Ishikawa (cell line): ENCODE results near the gene UTRN.

ENCODE experiments used
- CEBPB ChIP-seq: IDR thresholded peaks from 2 replicates; pipeline ENCODE4 v1.6.1; 2012
- CREB1 ChIP-seq: IDR thresholded peaks from 2 replicates; pipeline ENCODE4 v1.6.1; 2012; ENCODE audit warnings: low read depth
- EGR1 ChIP-seq: IDR thresholded peaks from 2 replicates; pipeline ENCODE4 v1.6.1; 2012
- EP300 ChIP-seq: IDR thresholded peaks from 2 replicates; pipeline ENCODE4 v1.6.1; 2012; ENCODE audit warnings: borderline replicate concordance
- FOXM1 ChIP-seq: IDR thresholded peaks from 2 replicates; pipeline ENCODE4 v1.6.1; 2012; ENCODE audit warnings: low read depth, borderline replicate concordance
- NFIC ChIP-seq: IDR thresholded peaks from 2 replicates; pipeline ENCODE4 v1.6.1; 2012
- RAD21 ChIP-seq: IDR thresholded peaks from 2 replicates; pipeline ENCODE4 v1.6.1; 2012; ENCODE audit warnings: low read depth
- TAF1 ChIP-seq: IDR thresholded peaks from 2 replicates; pipeline ENCODE4 v1.6.1; 2012; ENCODE audit warnings: low read depth, mild to moderate bottlenecking
- TCF12 ChIP-seq: IDR thresholded peaks from 2 replicates; pipeline ENCODE4 v1.6.1; 2012; ENCODE audit warnings: low read depth
- TEAD4 ChIP-seq: IDR thresholded peaks from 2 replicates; pipeline ENCODE4 v1.6.1; 2012
- YY1 ChIP-seq: IDR thresholded peaks from 2 replicates; pipeline ENCODE4 v1.6.1; 2012; ENCODE audit warnings: low read depth
- ZBTB7A ChIP-seq: IDR thresholded peaks from 2 replicates; pipeline ENCODE4 v1.6.1; 2012; ENCODE audit warnings: low read depth
- TF ChIP-seq, protein P1 (sequence below): IDR thresholded peaks from 2 replicates; pipeline ENCODE4 v1.6.1; 2012; ENCODE audit warnings: low read depth, mild to moderate bottlenecking
- TF ChIP-seq, protein P2 (sequence below): IDR thresholded peaks from 2 replicates; pipeline ENCODE4 v1.6.1; 2012
- TF ChIP-seq, protein P3 (sequence below): IDR thresholded peaks from 2 replicates; pipeline ENCODE4 v1.6.1; 2012

UTRN gene

DNA sequence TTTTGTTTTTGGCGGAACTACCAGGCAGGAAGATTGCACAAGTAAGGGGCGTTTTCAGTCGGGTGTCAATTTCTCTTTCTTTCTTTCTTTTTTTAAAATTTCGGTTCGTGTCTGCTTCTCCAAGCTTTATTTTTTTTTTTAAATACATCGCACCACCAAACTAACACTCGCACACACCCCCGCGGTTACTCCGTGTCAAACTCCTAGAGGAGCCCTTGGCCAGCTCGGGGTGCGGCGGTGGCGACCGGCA lies 338 bp downstream of the UTRN start:
- TF ChIP-seq, protein P1, sequence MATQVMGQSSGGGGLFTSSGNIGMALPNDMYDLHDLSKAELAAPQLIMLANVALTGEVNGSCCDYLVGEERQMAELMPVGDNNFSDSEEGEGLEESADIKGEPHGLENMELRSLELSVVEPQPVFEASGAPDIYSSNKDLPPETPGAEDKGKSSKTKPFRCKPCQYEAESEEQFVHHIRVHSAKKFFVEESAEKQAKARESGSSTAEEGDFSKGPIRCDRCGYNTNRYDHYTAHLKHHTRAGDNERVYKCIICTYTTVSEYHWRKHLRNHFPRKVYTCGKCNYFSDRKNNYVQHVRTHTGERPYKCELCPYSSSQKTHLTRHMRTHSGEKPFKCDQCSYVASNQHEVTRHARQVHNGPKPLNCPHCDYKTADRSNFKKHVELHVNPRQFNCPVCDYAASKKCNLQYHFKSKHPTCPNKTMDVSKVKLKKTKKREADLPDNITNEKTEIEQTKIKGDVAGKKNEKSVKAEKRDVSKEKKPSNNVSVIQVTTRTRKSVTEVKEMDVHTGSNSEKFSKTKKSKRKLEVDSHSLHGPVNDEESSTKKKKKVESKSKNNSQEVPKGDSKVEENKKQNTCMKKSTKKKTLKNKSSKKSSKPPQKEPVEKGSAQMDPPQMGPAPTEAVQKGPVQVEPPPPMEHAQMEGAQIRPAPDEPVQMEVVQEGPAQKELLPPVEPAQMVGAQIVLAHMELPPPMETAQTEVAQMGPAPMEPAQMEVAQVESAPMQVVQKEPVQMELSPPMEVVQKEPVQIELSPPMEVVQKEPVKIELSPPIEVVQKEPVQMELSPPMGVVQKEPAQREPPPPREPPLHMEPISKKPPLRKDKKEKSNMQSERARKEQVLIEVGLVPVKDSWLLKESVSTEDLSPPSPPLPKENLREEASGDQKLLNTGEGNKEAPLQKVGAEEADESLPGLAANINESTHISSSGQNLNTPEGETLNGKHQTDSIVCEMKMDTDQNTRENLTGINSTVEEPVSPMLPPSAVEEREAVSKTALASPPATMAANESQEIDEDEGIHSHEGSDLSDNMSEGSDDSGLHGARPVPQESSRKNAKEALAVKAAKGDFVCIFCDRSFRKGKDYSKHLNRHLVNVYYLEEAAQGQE, result no peak
- TF ChIP-seq, protein P2, sequence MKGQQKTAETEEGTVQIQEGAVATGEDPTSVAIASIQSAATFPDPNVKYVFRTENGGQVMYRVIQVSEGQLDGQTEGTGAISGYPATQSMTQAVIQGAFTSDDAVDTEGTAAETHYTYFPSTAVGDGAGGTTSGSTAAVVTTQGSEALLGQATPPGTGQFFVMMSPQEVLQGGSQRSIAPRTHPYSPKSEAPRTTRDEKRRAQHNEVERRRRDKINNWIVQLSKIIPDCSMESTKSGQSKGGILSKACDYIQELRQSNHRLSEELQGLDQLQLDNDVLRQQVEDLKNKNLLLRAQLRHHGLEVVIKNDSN, result no peak
- TF ChIP-seq CEBPB, result peak; percentile 96

DNA sequence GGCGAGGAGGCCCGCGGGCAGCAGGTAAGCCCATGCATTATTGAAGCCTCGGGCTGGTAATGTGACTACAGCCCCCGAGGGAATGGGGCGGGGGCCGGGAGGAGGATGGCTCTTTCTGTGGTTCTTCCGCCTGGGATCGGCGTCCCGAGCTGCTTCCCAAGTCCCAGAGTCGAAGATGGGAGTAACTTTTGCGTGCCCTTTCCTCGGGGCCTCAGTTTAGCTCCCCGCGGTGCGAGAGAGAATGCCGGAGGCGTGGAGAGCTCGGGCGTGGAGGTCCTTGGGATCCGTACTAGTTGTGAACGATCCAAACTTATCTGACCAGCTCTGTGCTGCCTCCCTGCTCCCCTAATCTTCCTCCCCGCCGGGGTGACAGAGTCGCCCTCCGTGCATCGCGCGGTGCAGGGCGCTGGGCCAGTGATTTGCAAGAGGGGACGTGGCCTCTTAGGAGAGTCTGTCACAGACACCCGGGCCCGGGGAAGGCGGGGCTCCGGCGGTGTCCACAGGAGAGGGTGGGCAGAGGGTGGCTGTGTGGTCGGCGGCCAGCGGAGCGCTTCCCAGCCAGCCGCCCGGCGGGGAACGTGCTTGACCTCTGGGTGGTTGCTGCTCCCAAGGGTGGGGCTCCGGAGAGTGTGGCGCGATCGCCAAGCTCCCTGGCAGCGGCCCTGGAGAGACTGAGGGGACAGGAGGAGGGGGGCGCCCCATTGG lies 815 bp downstream of the UTRN start:
- TF ChIP-seq, protein P2, result no peak
- TF ChIP-seq TCF12 (no peak), RAD21 (no peak; the same call in 1 of the 2 replicates), NFIC (peak; percentile 11; the same call in 1 of the 2 replicates), YY1 (0 out of 2 replicates have a peak, but pooled peaks have one; percentile 6), FOXM1 (no peak)
- TF ChIP-seq, protein P3, sequence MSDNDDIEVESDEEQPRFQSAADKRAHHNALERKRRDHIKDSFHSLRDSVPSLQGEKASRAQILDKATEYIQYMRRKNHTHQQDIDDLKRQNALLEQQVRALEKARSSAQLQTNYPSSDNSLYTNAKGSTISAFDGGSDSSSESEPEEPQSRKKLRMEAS, result 0 out of 2 replicates have a peak, but pooled peaks have one; percentile 20

DNA sequence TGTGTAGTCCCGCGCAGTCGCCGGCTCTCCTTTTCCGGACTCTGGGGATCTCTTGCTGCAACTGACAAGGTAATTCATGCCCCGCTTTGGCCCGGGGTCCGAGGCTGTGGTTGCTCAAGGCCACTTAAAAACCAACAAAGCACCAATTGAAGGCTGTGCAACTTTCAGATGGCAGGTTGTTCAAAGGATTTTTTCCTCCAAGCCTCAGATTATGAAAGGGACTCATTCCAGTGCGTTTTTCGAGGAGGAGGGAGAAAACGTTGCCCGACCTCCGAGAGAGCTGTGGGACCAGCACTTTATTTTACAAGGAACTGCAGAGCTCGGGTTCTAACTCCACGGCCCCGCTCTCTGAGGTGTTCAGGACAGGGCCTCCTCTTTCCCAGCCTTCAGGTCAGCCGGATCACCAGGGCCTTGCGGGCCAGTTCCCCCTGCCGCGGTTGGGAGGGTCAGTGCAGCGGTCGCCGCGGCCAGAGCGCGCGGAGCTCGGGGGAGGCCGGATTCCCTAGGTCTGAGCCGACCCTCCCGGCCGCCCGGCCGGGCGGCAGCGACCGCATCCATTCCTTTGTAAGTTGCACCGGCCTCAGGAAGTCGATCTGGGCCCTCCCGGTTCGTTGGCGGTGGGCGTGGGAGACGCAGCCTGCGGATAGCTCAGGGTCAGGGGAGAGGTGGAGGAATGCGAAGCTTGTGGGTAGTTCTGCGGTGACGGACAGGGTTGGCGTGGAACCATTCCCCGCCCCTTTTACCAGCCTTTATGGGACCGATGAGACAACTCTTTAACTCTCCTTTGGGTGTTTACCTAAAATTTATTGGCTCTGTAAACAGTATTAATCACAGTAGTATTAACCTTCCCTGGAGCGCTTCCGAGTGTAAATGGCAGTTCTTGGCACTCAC lies 1.6 kb downstream of the UTRN start:
- TF ChIP-seq EGR1 (no peak), EP300 (no peak), NFIC (peak; percentile 60), ZBTB7A (no peak), TAF1 (peak; percentile 59; the same call in 1 of the 2 replicates), TEAD4 (peak; percentile 79)

DNA sequence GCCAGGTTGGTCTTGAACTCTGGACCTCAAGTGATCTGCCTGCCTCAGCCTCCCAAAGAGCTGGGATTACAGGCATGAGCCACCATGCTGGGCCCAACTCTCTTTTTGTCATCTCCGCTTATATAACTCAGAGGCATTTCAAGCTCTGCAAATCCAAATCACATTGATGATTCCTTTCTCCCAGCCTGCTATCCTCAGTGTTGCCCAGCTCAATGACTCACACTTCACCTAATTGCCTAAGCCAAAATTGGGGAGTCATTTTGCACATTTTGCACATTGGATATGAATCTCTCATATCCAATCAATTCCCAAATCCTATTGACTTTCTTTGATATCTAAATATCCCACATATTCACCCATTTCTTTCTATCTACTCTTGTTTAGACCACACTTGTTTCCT lies 3.9 kb downstream of the UTRN start:
- TF ChIP-seq RAD21 (no peak), EP300 (no peak), CEBPB (no peak), TCF12 (no peak), YY1 (no peak), ZBTB7A (no peak), NFIC (no peak)
- TF ChIP-seq, protein P3, result no peak
- TF ChIP-seq, protein P2, result no peak

DNA sequence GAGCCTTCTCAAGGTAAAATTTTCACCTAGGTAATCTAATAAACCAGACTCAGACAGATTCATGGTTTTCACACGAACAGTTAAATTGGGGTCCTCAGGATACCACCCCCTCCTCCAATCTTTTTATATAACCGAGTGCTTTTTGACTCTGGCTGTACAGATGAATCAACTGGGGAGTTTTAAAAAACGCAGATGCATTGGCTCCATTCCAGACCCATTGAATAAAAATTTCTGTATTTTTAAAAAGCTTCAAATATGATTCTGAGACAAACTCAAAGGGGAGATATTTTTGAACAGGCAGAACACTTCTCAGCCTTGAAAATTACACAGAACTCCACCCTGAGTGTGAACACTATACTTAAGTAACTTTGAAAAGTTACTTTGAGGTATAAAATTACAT lies 7.2 kb downstream of the UTRN start:
- no peak for TF ChIP-seq CEBPB
- no peak for TF ChIP-seq FOXM1
- no peak for TF ChIP-seq TAF1
- TF ChIP-seq ZBTB7A, result no peak
- TF ChIP-seq CREB1, result no peak
- no peak for TF ChIP-seq EP300
- TF ChIP-seq TEAD4, result no peak
- TF ChIP-seq EGR1, result no peak
- TF ChIP-seq, protein P1, result no peak
- TF ChIP-seq NFIC, result no peak
- no peak for TF ChIP-seq TCF12
- TF ChIP-seq, protein P2, result no peak
- TF ChIP-seq, protein P3, result no peak
- TF ChIP-seq RAD21, result no peak
- no peak for TF ChIP-seq YY1
